Measurements from ENCODE around the gene PROB1.

GRCh38 chr5:139395844-139396640 is 1.1 kb upstream of the PROB1 start:
- TF ChIP-seq GATA3 (IDR thresholded peaks at IDR 0.05; ENCODE audit: low read depth, low read length) (no peak), GATA2 (IDR thresholded peaks at IDR 0.05; ENCODE audit: low read depth, low read length) (no peak)

Measured in SH-SY5Y (cell line).